Sigmoid colon (tissue), 7 donors: ENCODE data around the gene CIZ1. TPM values are rescaled to one million over a fixed set of nuclear protein-coding genes. Genes with fewer than 3 reads are reported as not detected.

ENCODE experiments used
- DNase-seq: peaks from one replicate; pipeline ENCODE4 v3.0.0-alpha.2; 2019
- H3K27ac ChIP-seq, 4 donors: fragments of 200-600 bp; sonication (generic); one replicate each; pipeline ENCODE4 v1.5.1; 2016 to 2019; ENCODE audit warnings: mild to moderate bottlenecking in 1 of 4
- H3K27me3 ChIP-seq, 3 donors: fragments of 200-600 bp; sonication (generic); one replicate each; pipeline ENCODE4 v1.5.1; 2019; ENCODE audit warnings: mild to moderate bottlenecking in 1 of 3
- H3K36me3 ChIP-seq, 4 donors: fragments of 200-600 bp; sonication (generic); one replicate each; pipeline ENCODE4 v1.5.1; 2016 to 2019
- H3K4me1 ChIP-seq, 4 donors: fragments of 200-600 bp; sonication (generic); one replicate each; pipeline ENCODE4 v1.5.1; 2017 to 2019
- H3K4me3 ChIP-seq, 4 donors: fragments of 200-600 bp; sonication (generic); one replicate each; pipeline ENCODE4 v1.5.1; 2017 to 2019; ENCODE audit warnings: mild to moderate bottlenecking in 2 of 4, moderate library complexity in 1 of 4
- H3K9me3 ChIP-seq, 4 donors: fragments of 200-600 bp in 3 of 4; sonication (generic) in 3 of 4; one replicate each; pipeline versions ENCODE4 v1.5.1 to v1.6.1; 2013 to 2019
- CTCF ChIP-seq, 4 experiments: fragments of 450-650 bp in 3 of 4; fragments of 200-600 bp in 1 of 4; IDR thresholded peaks; one replicate each; pipeline ENCODE4 v1.5.1; 2016 to 2019; ENCODE audit warnings: antibody characterized with exemption in 4 of 4, mild to moderate bottlenecking in 3 of 4, moderate library complexity in 2 of 4
- EP300 ChIP-seq, 4 donors: sonication (generic); formaldehyde crosslinking; IDR thresholded peaks; one replicate each; pipeline ENCODE4 v1.6.1; 2017; ENCODE audit warnings: antibody characterized with exemption in 4 of 4
- POLR2A ChIP-seq, 2 donors: fragments of 450-650 bp; IDR thresholded peaks; one replicate each; pipeline ENCODE4 v1.6.1; 2016; ENCODE audit warnings: antibody characterized with exemption in 2 of 2, mild to moderate bottlenecking in 2 of 2, moderate library complexity in 2 of 2
- POLR2AphosphoS5 ChIP-seq, 4 donors: sonication (generic); formaldehyde crosslinking; IDR thresholded peaks; one replicate each; pipeline ENCODE4 v1.6.1; 2017; ENCODE audit warnings: antibody characterized with exemption in 4 of 4
- WGBS, 2 donors: extraction: QIAGEN DNeasy Blood & Tissue Kit; methylation state at CpG; one replicate each; pipeline ENCODE4 v1.1.7; 2013; 5-methylcytosine and 5-hydroxymethylcytosine counted together
- intact Hi-C: fragments of 100-400 bp; cut with DNase I; formaldehyde crosslinking; loops from one replicate; pipeline ENCODE4 v1.15.1; 2023
- polyA plus RNA-seq, 3 donors: library from polyadenylated mRNA; stranded (reverse); fragments of 200-250 nt; gene quantifications; one replicate each; pipeline ENCODE4 v1.2.3, GENCODE V29; 2013
- total RNA-seq, 4 donors: library from RNA; depleted of rRNA; stranded (reverse); fragments of >200 nt; gene quantifications; one replicate each; pipeline ENCODE4 v1.1.0, GENCODE V29; 2016
- donor health status: healthy with polysubstance abuse.
- donor health status: Bipolar disorder and iron deficiency.
- donor health status: healthy.

CIZ1 gene
- total and polyA plus RNA-seq, 7 donors = 25.7 to 116 (median 60.2) TPM

GRCh38 chr9:128128836-128129590, 62.4 kb downstream of the CIZ1 start:
- Histone ChIP-seq H3K27me3 (no peaks in the 10 kb centered on the region), H3K4me1 (peaks cover 0 to 39% (median 35%) of the 10 kb centered on the region in 4 donors), H3K27ac (peak overlapping the region; percentile 90 to 97 (median 92)), H3K4me3 (peak overlapping the region; percentile 76 to 99 (median 96)), H3K9me3 (no peaks in the 10 kb centered on the region), H3K36me3 (peaks cover 0 to 9% (median 7%) of the 10 kb centered on the region in 4 donors)
- intact Hi-C loops = loop anchor here (5.0 kb wide), 2 partner anchors 63 to 147 kb away; partner anchors contain the start of genes CIZ1 and EEIG1
- no peak for TF ChIP-seq EP300 (IDR thresholded peaks at IDR 0.05)
- no peak for TF ChIP-seq POLR2AphosphoS5 (IDR thresholded peaks at IDR 0.05)
- no peak for TF ChIP-seq POLR2A (IDR thresholded peaks at IDR 0.05)
- no peak for TF ChIP-seq CTCF (IDR thresholded peaks at IDR 0.05)
- WGBS, 2 donors = 64% methylated on average over 29 of the region's 29 CpGs
- DNase-seq = no peak

- Histone ChIP-seq H3K9me3 (no peaks in the 10 kb centered on the region), H3K27ac (peak overlapping the region; percentile 90 to 97 (median 92)), H3K4me1 (peaks cover 0 to 39% (median 35%) of the 10 kb centered on the region in 4 donors), H3K27me3 (no peaks in the 10 kb centered on the region), H3K4me3 (peak overlapping the region; percentile 76 to 99 (median 96)), H3K36me3 (peaks cover 8 to 17% (median 9%) of the 10 kb centered on the region in 4 donors)
- intact Hi-C loops = loop anchor here (5.0 kb wide), 2 partner anchors 64 to 146 kb away; partner anchors contain the start of genes CIZ1 and EEIG1
- WGBS, 2 donors = 0% methylated on average over 80 to 82 of the region's 82 CpGs
- TF ChIP-seq POLR2AphosphoS5 (IDR thresholded peaks at IDR 0.05) (peak in 3 of 4 donors; percentile 53 to 81 (median 77)), POLR2A (IDR thresholded peaks at IDR 0.05) (peak; percentile 28 to 33), CTCF (IDR thresholded peaks at IDR 0.05) (no peak)
- DNase-seq = peak; percentile 89
Measured at GRCh38 chr9:128127990-128128835, 63.2 kb downstream of the CIZ1 start.

GRCh38 chr9:128127568-128127989, 63.8 kb downstream of the CIZ1 start, which contains the start of gene PTGES2:
Gene PTGES2, minus strand, starts transcription at chr9:128127729. Its CDS starts 12 bp downstream, at chr9:128127717.
- Histone ChIP-seq H3K4me3 (peak within 1 kb of the TSS; percentile 76 to 99 (median 96)), H3K4me1 (peaks cover 0 to 39% (median 35%) of the 10 kb centered on the region in 4 donors), H3K27me3 (no peaks in the 10 kb centered on the region), H3K36me3 (peaks cover 14 to 23% (median 16%) of the 10 kb centered on the region in 4 donors), H3K9me3 (no peaks in the 10 kb centered on the region), H3K27ac (peak within 1 kb of the TSS; percentile 90 to 97 (median 92))
- DNase-seq = peak; percentile 89
- 0 to 1% methylated on average over 56 of the region's 56 CpGs for WGBS, 2 donors
- no peak for TF ChIP-seq EP300 (IDR thresholded peaks at IDR 0.05)
- peak in 2 of 4 donors; percentile 50 to 58 for TF ChIP-seq POLR2AphosphoS5 (IDR thresholded peaks at IDR 0.05)
- intact Hi-C loops = loop anchor here (5.0 kb wide), 2 partner anchors 65 to 145 kb away; partner anchors contain the start of genes CIZ1 and EEIG1

GRCh38 chr9:128125580-128126354, 65.6 kb downstream of the CIZ1 start:
- H3K36me3 ChIP-seq = peaks cover 21 to 42% (median 26%) of the 10 kb centered on the region in 4 donors
- TF ChIP-seq POLR2AphosphoS5 (IDR thresholded peaks at IDR 0.05) (no peak), EP300 (IDR thresholded peaks at IDR 0.05) (no peak), POLR2A (IDR thresholded peaks at IDR 0.05) (no peak), CTCF (IDR thresholded peaks at IDR 0.05) (no peak)
- H3K27me3 ChIP-seq = no peaks in the 10 kb centered on the region
- H3K4me3 ChIP-seq = no peak overlapping the region
- peak overlapping the region in 3 of 4 donors; percentile 4 to 90 (median 9) for H3K27ac ChIP-seq
- peaks cover 0 to 39% (median 35%) of the 10 kb centered on the region in 4 donors for H3K4me1 ChIP-seq
- 54 to 60% methylated on average over 10 of the region's 10 CpGs for WGBS, 2 donors
- no peaks in the 10 kb centered on the region for H3K9me3 ChIP-seq
- intact Hi-C loops = loop anchor here (5.0 kb wide), 2 partner anchors 67 to 143 kb away; partner anchors contain the start of genes CIZ1 and EEIG1
- no peak for DNase-seq
